ENCODE data around the gene UGT1A6.

Gene UGT1A6

GRCh38 chr2:233817995-233818638 lies 125.4 kb downstream of the UGT1A6 start:
- no peak for DNase-seq (ENCODE audit: low read depth in 1 of 2, low spot score in 1 of 2)

GRCh38 chr2:233818639-233819621 lies 126.2 kb downstream of the UGT1A6 start:
- DNase-seq (ENCODE audit: low read depth in 1 of 2, low spot score in 1 of 2) = no peak

- DNase-seq (ENCODE audit: low read depth in 1 of 2, low spot score in 1 of 2) = no peak
Observed at GRCh38 chr2:233819884-233820773, 127.4 kb downstream of the UGT1A6 start.

GRCh38 chr2:233820774-233821105 lies 128.1 kb downstream of the UGT1A6 start:
- DNase-seq (ENCODE audit: low read depth in 1 of 2, low spot score in 1 of 2) = no peak

GRCh38 chr2:233821196-233821595 lies 128.5 kb downstream of the UGT1A6 start:
- no peak for DNase-seq (ENCODE audit: low read depth in 1 of 2, low spot score in 1 of 2)

- no peak for DNase-seq (ENCODE audit: low read depth in 1 of 2, low spot score in 1 of 2)
Observed at GRCh38 chr2:233821709-233822100, 129.0 kb downstream of the UGT1A6 start.

GRCh38 chr2:233822101-233822771 lies 129.5 kb downstream of the UGT1A6 start:
- DNase-seq (ENCODE audit: low read depth in 1 of 2, low spot score in 1 of 2) = no peak
